Stomach smooth muscle (tissue), 2 donors: ENCODE measurements around the gene CADM3.

Experiments used
- H3K27ac ChIP-seq: one replicate; pipeline ENCODE4 v1.7.0; 2013; ENCODE audit warnings: mild to moderate bottlenecking, low read length, inconsistent platforms
- H3K27me3 ChIP-seq, 2 donors: one replicate each; pipeline ENCODE4 v1.7.0; 2013; ENCODE audit warnings: low read length in 2 of 2; ENCODE audit not compliant: insufficient read depth in 2 of 2, control insufficient read depth in 1 of 2
- H3K36me3 ChIP-seq, 2 donors: one replicate each; pipeline ENCODE4 v1.7.0; 2013; ENCODE audit warnings: low read length in 2 of 2; ENCODE audit not compliant: control insufficient read depth in 2 of 2, insufficient read depth in 2 of 2
- H3K4me1 ChIP-seq: one replicate; pipeline ENCODE4 v1.7.0; 2013; ENCODE audit warnings: low read length; ENCODE audit not compliant: control insufficient read depth, insufficient read depth
- H3K4me3 ChIP-seq, 2 donors: one replicate each; pipeline ENCODE4 v1.7.0; 2013; ENCODE audit warnings: low read length in 2 of 2
- H3K9ac ChIP-seq, 2 donors: one replicate each; pipeline ENCODE4 v1.7.0; 2013; ENCODE audit warnings: low read length in 2 of 2, mild to moderate bottlenecking in 1 of 2
- H3K9me3 ChIP-seq, 2 donors: one replicate each; pipeline ENCODE4 v1.7.0; 2013; ENCODE audit warnings: low read length in 2 of 2; ENCODE audit not compliant: control insufficient read depth in 2 of 2
- donor health status: healthy.
- donor health status: Pancreatic carcinoma.

CADM3 gene

GRCh38 chr1:159223004-159223403 lies 51.6 kb downstream of the CADM3 start:
- peaks cover 0 to 10% of the 10 kb centered on the region in 2 donors for H3K27me3 ChIP-seq
- no peaks in the 10 kb centered on the region for H3K4me1 ChIP-seq
- H3K4me3 ChIP-seq: no peak overlapping the region
- no peaks in the 10 kb centered on the region for H3K36me3 ChIP-seq
- no peaks in the 10 kb centered on the region for H3K9me3 ChIP-seq
- no peak overlapping the region for H3K27ac ChIP-seq
- H3K9ac ChIP-seq: no peak overlapping the region

DNA sequence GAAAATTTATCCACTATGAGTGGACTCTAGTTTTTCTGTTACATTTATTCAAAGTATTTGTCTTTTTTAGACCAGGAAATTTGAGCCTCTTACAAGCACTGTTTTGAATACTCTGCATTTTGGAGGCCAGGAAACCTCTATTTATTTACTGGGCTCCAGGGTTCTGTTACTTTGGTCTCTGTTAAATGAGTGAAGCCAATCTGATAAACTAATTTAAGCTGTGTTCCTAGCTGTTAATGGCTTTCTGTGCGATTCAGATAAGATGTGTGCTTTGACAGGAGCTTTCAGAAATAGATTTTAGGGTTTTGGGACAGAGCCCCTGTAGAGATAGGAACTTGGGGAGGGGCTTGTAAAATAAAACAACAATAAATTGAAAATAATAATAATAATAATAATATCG lies 57.1 kb downstream of the CADM3 start:
- Histone ChIP-seq H3K9me3 (no peaks in the 10 kb centered on the region), H3K27me3 (peaks cover 0 to 4% of the 10 kb centered on the region in 2 donors), H3K4me3 (no peak overlapping the region), H3K9ac (no peak overlapping the region), H3K27ac (no peak overlapping the region), H3K36me3 (no peaks in the 10 kb centered on the region), H3K4me1 (no peaks in the 10 kb centered on the region)

GRCh38 chr1:159229260-159229885 lies 58.0 kb downstream of the CADM3 start:
- Histone ChIP-seq H3K4me1 (no peaks in the 10 kb centered on the region), H3K27ac (no peak overlapping the region), H3K27me3 (peaks cover 0 to 4% of the 10 kb centered on the region in 2 donors), H3K9ac (no peak overlapping the region), H3K9me3 (no peaks in the 10 kb centered on the region), H3K4me3 (no peak overlapping the region), H3K36me3 (no peaks in the 10 kb centered on the region)

DNA sequence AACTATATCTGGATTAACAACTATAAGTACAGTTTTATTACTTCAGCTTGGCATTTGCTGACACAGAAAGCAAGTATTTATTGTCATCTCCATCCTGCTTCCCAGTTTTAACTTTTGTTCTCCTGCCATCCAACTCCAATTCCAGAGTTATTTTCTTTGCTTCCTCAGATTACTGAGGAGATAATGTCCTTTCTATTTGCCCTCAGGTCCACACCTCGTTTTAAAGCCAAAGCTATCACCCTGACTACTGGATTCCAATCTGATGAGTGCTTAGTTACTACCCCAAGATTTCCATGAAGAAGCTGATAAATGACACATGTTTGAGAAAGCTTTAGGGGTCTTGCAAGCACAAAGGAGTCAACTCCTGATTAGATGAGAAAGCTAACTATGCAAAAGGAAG lies 58.5 kb downstream of the CADM3 start:
- no peak overlapping the region for H3K27ac ChIP-seq
- no peaks in the 10 kb centered on the region for H3K9me3 ChIP-seq

DNA sequence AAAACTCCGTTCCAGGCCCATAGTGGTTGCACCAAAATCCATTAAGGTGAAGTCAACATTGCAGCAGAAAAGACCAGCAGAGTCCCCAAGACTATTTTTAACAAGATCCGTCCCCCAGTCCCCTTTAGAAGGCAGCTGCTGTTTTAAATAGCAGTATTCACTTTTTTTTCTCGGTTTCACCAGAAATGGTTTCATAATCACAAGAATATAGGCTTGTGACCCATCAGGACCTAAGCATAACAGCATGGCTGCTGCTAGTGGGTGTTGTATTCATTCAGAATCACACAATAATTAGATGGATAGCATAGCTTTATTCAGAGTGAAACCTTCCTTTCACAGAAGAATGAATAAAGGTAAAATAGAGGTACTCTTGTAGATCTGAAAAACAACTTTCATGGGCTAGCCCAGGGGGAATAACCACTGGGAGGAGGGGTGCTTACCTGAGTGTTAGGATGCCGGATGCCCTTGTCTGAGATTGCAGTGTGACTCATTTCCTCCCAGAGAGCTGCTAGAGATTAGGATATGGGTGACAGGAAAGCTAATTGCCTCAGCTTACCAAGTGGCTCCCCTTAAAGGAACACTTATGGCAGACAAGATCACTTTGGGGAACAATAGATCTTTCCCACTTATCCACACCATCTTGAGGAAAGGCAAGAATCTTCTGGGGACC lies 68.3 kb downstream of the CADM3 start:
- Histone ChIP-seq H3K4me1 (no peaks in the 10 kb centered on the region), H3K4me3 (no peak overlapping the region)

More for the DNA sequence above, 58.5 kb downstream of the CADM3 start:
- no peaks in the 10 kb centered on the region for H3K36me3 ChIP-seq
- H3K9ac ChIP-seq: no peak overlapping the region
- no peaks in the 10 kb centered on the region for H3K4me1 ChIP-seq
- H3K27me3 ChIP-seq: peaks cover 0 to under 1% of the 10 kb centered on the region in 2 donors
- no peak overlapping the region for H3K4me3 ChIP-seq

DNA sequence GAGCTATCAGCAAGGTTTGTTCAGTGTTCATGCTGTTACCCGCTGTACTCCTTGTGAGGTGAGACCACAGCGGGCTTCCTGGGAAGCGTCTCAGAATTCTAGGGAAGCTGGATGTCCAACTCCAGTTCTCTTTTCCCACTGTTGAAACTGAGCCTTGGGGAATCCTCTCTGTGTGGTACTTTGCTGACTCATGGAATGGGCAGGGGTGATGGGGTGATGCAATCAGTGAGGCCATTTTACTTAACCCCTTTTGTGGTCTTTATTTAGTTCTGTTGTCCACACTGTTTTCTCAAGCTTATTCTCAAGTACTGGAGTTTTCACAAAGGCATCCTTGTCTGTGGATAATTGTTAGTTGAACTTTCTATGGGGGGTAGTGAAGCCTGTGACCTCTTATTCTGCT lies 75.9 kb downstream of the CADM3 start:
- Histone ChIP-seq H3K36me3 (no peaks in the 10 kb centered on the region), H3K27ac (no peak overlapping the region), H3K9ac (no peak overlapping the region), H3K9me3 (peaks cover 4 to 6% of the 10 kb centered on the region in 2 donors), H3K4me1 (no peaks in the 10 kb centered on the region), H3K27me3 (no peaks in the 10 kb centered on the region), H3K4me3 (no peak overlapping the region)

More for the DNA sequence above, 68.3 kb downstream of the CADM3 start:
- H3K9ac ChIP-seq: no peak overlapping the region
- no peaks in the 10 kb centered on the region for H3K36me3 ChIP-seq
- H3K9me3 ChIP-seq: peaks cover 0 to 2% of the 10 kb centered on the region in 2 donors
- H3K27me3 ChIP-seq: no peaks in the 10 kb centered on the region
- no peak overlapping the region for H3K27ac ChIP-seq

DNA sequence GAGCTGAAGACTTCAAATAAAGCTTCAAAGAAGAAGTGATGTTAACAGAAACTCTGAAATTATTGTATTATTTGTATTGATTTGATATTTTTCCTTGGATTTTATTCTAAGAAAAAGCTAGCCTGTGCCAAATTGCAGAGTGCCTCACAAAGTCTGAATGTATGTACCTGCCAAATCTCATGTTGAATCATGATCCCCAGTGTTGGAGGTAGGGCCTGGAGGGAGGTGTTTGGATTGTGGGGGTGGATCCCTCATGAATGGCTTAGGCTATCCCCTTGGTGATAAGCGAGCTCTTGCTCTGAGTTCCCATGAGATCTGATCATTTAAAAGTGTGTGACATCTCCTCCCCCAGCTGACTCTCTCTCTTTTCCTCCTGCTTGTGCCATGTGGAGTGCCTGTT lies 76.9 kb downstream of the CADM3 start:
- Histone ChIP-seq H3K9me3 (peaks cover 4% of the 10 kb centered on the region in 2 donors), H3K4me3 (no peak overlapping the region), H3K4me1 (no peaks in the 10 kb centered on the region), H3K27ac (no peak overlapping the region), H3K9ac (no peak overlapping the region), H3K27me3 (no peaks in the 10 kb centered on the region), H3K36me3 (no peaks in the 10 kb centered on the region)

DNA sequence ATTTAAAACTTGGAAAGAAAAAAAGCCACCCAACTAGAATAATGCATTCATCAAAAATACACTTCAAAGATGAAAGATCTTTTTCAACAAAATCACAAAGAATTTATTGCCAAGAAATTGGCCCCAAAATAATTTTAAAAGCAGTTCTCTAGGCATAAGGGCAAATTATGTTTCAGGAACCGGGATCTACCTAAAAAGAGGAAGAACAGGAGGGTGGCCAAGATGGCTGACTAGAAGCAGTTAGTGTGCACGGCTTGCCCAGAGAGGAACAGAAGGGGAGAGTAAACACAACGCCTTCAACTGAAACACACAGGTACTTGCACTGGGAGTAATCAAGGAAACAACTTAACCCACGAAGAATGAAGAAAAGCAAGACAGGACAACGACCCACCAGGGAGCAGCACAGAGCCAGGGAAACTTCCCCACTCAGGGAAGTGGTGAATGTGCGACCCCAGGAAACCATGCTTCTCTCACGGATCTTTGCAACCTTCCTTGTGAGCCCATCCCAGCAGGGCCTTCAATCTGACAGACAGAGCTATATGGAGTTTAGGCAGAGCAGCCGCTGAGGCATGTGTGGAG lies 79.3 kb downstream of the CADM3 start:
- no peaks in the 10 kb centered on the region for H3K4me1 ChIP-seq
- no peak overlapping the region for H3K27ac ChIP-seq
- no peak overlapping the region for H3K4me3 ChIP-seq
- no peaks in the 10 kb centered on the region for H3K27me3 ChIP-seq
- H3K9me3 ChIP-seq: peaks cover 4% of the 10 kb centered on the region in 2 donors
- no peaks in the 10 kb centered on the region for H3K36me3 ChIP-seq
- no peak overlapping the region for H3K9ac ChIP-seq
